H1 (cell line): Measurements from ENCODE around the gene KLHL21. TPM values are rescaled to one million over a fixed set of nuclear protein-coding genes. Genes with fewer than 3 reads are reported as not detected.

ENCODE experiments used
- polyA plus RNA-seq, 7 experiments: library from polyadenylated mRNA; depleted of rRNA in 3 of 7; stranded (reverse) in 5 of 7; unstranded in 2 of 7; fragments of >200 nt in 5 of 7; fragments of 200-250 nt in 2 of 7; gene quantifications; 1 replicate in 5 of 7; 2 replicates in 1 of 7; 4 replicates in 1 of 7; pipeline versions ENCODE4 v1.2.1 to v1.2.3, GENCODE V29; 2011 to 2013; ENCODE audit warnings: missing spikeins in 2 of 7, mixed read lengths in 2 of 7
- total RNA-seq: library from RNA; stranded (reverse); fragmentation: NEBNext Ultra II Directional; extraction: Animal tissue kit (Norgen Biotek cat#: 25700); gene quantifications from 2 replicates; pipeline ENCODE4 v1.2.1, GENCODE V29; 2021
- TF ChIP-seq, protein P1 (sequence below): fragments of 300-600 bp; sonication (generic); IDR thresholded peaks from 2 replicates; pipeline ENCODE4 v1.7.1; 2012; ENCODE audit warnings: low read length, moderate library complexity, mild to moderate bottlenecking, inconsistent platforms; ENCODE audit not compliant: insufficient replicate concordance

KLHL21 gene
- total and polyA plus RNA-seq, 2 of the 8 experiments (the other 6 are each of a cell fraction or from before 2014, with no cell fraction given), result 11.9 to 22.3 TPM

DNA sequence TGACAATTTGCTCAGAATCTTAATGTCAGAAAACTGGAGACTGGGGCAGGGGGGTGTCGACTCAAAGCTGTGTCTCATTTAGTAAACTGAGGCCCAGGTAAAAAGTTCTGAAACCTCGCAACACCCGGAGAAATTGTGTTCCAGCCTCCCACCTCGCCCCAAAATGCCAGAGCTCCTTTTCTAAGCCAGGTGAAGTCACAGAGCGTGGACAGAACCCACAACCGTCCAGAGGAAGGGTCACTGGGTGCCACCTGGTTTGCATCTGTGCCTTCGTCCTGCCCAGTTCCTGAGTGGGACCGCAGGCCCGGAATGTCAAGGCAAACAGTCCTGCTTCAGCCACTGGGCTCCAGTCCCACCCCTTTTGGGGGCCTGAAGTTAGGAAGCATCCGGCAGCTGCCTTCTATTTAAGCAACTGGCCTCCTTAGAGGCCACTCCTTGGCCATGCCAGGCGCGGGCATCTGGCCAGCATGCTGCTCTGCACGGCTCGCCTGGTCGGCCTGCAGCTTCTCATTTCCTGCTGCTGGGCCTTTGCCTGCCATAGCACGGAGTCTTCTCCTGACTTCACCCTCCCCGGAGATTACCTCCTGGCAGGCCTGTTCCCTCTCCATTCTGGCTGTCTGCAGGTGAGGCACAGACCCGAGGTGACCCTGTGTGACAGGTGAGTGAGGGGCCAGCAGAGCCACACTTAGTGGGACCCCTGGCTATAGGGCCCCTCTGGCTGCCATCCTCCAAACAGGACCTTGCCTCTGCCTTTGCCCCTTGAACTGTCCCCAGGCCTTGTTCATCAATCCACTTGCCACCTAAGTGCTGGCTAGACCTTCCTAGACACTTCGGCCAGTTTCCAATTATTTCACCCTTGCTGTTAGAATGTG is 47.5 kb downstream of the KLHL21 start, which contains the start of gene TAS1R1 (continued):
- TF ChIP-seq, protein P1, sequence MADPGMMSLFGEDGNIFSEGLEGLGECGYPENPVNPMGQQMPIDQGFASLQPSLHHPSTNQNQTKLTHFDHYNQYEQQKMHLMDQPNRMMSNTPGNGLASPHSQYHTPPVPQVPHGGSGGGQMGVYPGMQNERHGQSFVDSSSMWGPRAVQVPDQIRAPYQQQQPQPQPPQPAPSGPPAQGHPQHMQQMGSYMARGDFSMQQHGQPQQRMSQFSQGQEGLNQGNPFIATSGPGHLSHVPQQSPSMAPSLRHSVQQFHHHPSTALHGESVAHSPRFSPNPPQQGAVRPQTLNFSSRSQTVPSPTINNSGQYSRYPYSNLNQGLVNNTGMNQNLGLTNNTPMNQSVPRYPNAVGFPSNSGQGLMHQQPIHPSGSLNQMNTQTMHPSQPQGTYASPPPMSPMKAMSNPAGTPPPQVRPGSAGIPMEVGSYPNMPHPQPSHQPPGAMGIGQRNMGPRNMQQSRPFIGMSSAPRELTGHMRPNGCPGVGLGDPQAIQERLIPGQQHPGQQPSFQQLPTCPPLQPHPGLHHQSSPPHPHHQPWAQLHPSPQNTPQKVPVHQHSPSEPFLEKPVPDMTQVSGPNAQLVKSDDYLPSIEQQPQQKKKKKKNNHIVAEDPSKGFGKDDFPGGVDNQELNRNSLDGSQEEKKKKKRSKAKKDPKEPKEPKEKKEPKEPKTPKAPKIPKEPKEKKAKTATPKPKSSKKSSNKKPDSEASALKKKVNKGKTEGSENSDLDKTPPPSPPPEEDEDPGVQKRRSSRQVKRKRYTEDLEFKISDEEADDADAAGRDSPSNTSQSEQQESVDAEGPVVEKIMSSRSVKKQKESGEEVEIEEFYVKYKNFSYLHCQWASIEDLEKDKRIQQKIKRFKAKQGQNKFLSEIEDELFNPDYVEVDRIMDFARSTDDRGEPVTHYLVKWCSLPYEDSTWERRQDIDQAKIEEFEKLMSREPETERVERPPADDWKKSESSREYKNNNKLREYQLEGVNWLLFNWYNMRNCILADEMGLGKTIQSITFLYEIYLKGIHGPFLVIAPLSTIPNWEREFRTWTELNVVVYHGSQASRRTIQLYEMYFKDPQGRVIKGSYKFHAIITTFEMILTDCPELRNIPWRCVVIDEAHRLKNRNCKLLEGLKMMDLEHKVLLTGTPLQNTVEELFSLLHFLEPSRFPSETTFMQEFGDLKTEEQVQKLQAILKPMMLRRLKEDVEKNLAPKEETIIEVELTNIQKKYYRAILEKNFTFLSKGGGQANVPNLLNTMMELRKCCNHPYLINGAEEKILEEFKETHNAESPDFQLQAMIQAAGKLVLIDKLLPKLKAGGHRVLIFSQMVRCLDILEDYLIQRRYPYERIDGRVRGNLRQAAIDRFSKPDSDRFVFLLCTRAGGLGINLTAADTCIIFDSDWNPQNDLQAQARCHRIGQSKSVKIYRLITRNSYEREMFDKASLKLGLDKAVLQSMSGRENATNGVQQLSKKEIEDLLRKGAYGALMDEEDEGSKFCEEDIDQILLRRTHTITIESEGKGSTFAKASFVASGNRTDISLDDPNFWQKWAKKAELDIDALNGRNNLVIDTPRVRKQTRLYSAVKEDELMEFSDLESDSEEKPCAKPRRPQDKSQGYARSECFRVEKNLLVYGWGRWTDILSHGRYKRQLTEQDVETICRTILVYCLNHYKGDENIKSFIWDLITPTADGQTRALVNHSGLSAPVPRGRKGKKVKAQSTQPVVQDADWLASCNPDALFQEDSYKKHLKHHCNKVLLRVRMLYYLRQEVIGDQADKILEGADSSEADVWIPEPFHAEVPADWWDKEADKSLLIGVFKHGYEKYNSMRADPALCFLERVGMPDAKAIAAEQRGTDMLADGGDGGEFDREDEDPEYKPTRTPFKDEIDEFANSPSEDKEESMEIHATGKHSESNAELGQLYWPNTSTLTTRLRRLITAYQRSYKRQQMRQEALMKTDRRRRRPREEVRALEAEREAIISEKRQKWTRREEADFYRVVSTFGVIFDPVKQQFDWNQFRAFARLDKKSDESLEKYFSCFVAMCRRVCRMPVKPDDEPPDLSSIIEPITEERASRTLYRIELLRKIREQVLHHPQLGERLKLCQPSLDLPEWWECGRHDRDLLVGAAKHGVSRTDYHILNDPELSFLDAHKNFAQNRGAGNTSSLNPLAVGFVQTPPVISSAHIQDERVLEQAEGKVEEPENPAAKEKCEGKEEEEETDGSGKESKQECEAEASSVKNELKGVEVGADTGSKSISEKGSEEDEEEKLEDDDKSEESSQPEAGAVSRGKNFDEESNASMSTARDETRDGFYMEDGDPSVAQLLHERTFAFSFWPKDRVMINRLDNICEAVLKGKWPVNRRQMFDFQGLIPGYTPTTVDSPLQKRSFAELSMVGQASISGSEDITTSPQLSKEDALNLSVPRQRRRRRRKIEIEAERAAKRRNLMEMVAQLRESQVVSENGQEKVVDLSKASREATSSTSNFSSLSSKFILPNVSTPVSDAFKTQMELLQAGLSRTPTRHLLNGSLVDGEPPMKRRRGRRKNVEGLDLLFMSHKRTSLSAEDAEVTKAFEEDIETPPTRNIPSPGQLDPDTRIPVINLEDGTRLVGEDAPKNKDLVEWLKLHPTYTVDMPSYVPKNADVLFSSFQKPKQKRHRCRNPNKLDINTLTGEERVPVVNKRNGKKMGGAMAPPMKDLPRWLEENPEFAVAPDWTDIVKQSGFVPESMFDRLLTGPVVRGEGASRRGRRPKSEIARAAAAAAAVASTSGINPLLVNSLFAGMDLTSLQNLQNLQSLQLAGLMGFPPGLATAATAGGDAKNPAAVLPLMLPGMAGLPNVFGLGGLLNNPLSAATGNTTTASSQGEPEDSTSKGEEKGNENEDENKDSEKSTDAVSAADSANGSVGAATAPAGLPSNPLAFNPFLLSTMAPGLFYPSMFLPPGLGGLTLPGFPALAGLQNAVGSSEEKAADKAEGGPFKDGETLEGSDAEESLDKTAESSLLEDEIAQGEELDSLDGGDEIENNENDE, result no peak
- TF ChIP-seq, all 59 proteins: peak for 0
